ENCODE measurements around the gene GPSM1.
A peak's percentile ranks its signal among the peaks of the same experiment; 100 is the strongest.
"Not testable (repeated sequence)": the region's sequence is repeated elsewhere in the genome, so short reads cannot be mapped to it uniquely, and the experiment has no call there.

Gene GPSM1

GRCh38 chr9:136397643-136398042 is 70.3 kb downstream of the GPSM1 start:
- no peak for DNase-seq (ENCODE audit: low spot score)

GRCh38 chr9:136398286-136398685 is 70.9 kb downstream of the GPSM1 start:
- no peak for DNase-seq (ENCODE audit: low spot score)

GRCh38 chr9:136399176-136400037 is 72.1 kb downstream of the GPSM1 start:
- peak; percentile 55 for DNase-seq (ENCODE audit: low spot score)

GRCh38 chr9:136400038-136400834 is 72.9 kb downstream of the GPSM1 start, which contains the start of gene SNAPC4:
Gene SNAPC4 (minus strand): TSS chr9:136400170. CDS start chr9:136398428, 1,742 bp downstream.
- DNase-seq (ENCODE audit: low spot score): peak; percentile 95

GRCh38 chr9:136401173-136401922 is 74.0 kb downstream of the GPSM1 start:
- no peak for DNase-seq (ENCODE audit: low spot score)

GRCh38 chr9:136402067-136402466 is 74.7 kb downstream of the GPSM1 start:
- no peak for DNase-seq (ENCODE audit: low spot score)

- DNase-seq (ENCODE audit: low spot score): no peak
These were observed 76.2 kb downstream of the GPSM1 start for GRCh38 chr9:136403538-136403914.

DNA sequence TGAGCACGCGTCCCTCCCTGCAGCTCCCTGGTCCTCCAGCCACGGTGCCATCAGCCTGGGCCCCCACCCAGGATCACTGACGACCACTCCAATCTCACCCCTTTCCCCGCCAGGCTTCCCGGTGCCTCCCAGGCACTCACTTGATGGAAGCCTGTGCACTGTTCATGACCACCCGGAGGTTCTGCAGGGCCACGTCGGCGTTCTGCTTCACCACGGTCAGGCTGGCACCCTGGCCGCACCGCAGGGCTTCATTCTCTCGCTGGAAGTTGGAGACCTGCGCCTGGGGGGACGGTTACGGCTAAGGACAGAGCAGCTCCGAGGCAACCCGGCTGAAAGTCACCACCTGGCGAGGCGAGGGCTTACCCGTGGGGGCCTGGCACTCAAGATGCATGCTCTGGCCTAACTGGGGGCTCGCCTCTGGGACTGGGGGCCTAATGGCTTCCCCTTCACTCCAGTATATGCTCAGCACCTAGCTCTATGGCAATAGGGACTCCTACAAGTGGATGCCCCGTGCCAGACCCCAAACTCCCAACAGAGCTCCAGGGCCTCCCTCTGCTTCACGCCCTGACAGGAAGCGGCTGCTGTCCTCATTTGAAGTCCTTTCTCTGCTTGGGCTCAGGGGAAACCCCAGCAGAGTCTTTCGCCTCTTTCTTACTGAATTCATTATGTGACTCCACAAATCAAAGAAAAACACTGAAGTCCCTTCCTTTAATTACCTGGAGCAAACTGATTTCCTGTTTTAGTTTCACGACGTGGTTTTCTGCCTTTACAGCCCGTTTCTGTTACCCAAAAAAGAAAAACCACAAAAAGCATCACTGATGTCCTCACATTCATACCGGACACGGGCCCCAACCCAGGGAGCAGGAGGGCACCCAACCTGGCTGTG is 76.8 kb downstream of the GPSM1 start:
- no peak for DNase-seq (ENCODE audit: low spot score)

GRCh38 chr9:136404801-136405136 is 77.4 kb downstream of the GPSM1 start:
- DNase-seq (ENCODE audit: low spot score): no peak

GRCh38 chr9:136405481-136405880 is 78.1 kb downstream of the GPSM1 start:
- no peak for DNase-seq (ENCODE audit: low spot score)

DNA sequence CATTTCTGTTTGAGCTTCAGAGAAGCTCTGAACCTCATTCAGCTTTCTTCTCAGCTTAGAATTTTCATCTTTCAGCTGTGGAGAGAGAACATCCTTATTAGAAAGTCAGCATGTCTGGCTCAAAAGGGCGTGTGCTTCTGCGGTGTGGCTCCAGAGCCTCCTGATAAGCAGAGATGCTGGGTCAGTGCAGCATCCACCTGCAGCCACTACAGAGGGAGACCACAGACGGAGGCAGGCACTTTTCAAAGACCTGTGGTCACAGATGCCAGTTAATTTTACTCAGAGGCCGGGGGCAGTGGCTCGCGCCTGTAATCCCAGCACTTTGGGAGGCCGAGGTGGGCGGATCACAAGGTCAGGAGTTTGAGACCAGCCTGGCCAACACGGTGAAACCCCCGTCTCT is 78.6 kb downstream of the GPSM1 start:
- DNase-seq (ENCODE audit: low spot score): not testable (repeated sequence)

GRCh38 chr9:136407061-136407460 is 79.7 kb downstream of the GPSM1 start:
- not testable (repeated sequence) for DNase-seq (ENCODE audit: low spot score)

GRCh38 chr9:136407911-136408310 is 80.6 kb downstream of the GPSM1 start:
- no peak for DNase-seq (ENCODE audit: low spot score)
